GM19438 (cell line): ENCODE results near the gene TICAM2.

Experiments
- ATAC-seq: cut with Tn5 transposase; IDR thresholded peaks from one replicate; pipeline ENCODE4 v1.9.1; 2021; ENCODE audit warnings: low read depth; ENCODE audit not compliant: unreplicated experiment

Gene TICAM2

GRCh38 chr5:115611873-115612272 is 9.6 kb upstream of the TICAM2 start:
- ATAC-seq: no peak

- no peak for ATAC-seq
Measured at GRCh38 chr5:115607935-115608334, 5.7 kb upstream of the TICAM2 start.

GRCh38 chr5:115605436-115605835 is 3.2 kb upstream of the TICAM2 start:
- ATAC-seq: no peak

- ATAC-seq: peak; percentile 27
Measured at GRCh38 chr5:115602591-115603125, 379 bp upstream of the TICAM2 start.

GRCh38 chr5:115600766-115601165 is 1.5 kb downstream of the TICAM2 start:
- ATAC-seq: no peak

DNA sequence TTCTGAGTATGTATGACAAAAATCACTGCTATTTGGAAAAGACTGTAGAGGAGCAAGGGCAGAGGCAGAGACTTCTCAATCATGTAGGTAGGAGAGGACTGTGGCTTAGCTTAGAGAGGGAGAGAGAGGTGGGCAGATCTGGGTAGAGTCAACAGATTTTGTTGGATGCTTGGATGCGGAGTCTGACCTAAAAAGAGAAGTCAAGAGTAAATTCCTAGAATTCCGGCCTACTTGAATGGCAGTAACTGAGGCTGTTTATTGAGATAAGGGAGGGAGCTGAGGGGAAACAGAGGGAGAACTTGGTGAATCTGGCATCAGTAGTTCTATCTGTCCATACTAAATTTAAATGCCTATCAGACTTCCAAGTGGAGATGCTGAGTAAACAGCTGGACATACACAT is 2.4 kb downstream of the TICAM2 start:
- no peak for ATAC-seq

GRCh38 chr5:115599502-115599901 is 2.8 kb downstream of the TICAM2 start:
- no peak for ATAC-seq

DNA sequence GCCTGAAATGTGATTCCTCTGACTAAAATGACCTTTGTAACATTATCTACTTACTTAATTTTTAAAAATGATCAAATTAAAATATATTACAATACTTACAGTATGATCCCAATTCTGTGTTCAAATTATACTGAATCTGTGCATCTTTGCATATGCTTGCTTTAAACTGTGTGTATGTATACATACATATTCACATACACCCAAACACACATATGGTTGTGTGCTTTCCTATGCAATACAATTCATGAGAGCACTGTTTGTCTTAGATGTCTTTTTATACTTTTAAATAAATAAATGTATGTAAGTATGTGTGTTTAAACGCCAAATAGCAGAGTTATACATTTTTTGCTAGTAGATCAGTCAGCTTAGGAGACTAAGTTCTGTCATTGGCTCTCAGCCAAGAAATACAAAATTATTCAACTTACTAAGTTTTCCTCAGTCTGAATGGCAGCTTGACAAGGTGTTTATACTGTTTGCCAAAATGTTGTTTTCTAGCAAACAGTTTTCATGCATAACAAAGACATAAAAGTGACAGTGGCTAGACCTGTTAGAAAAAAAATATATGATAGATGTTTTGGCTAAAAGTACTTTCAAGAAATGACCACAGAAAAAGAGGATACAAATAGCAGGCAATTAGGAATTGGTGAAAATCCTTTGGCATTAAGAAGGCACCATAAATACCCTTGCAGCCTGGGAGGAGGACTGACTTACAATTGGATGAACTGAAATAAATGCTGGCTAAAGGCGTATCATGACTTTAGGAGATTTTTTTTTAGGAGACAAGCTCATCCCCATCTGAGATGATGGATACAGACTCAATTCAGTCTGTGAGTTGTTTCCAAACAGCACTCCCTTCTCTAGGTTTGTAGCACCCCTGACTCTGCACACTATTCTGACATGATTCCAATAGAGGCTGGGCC is 7.9 kb downstream of the TICAM2 start:
- no peak for ATAC-seq

- ATAC-seq: no peak
Measured at GRCh38 chr5:115589043-115589442, 13.2 kb downstream of the TICAM2 start.

DNA sequence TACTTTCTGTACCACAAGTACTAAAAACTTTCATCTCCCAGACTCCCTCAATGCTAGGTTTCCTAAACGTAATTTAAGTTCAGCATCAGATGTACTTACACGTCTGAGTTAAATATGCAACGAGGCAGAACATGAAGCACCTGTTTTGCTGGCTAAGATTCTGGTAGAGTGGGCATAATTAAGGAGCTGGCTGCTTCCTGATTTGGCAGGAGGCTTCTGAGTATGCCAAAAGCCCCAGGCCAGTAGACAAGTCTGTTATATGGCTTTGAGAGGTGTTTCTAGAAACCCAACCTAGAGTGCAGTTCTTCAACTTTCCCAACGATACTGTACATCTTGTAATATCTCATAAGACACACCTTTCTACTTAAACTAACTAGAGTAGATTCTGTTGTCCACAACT is 13.6 kb downstream of the TICAM2 start:
- ATAC-seq: no peak

GRCh38 chr5:115586525-115587146 is 15.6 kb downstream of the TICAM2 start:
- ATAC-seq: no peak

DNA sequence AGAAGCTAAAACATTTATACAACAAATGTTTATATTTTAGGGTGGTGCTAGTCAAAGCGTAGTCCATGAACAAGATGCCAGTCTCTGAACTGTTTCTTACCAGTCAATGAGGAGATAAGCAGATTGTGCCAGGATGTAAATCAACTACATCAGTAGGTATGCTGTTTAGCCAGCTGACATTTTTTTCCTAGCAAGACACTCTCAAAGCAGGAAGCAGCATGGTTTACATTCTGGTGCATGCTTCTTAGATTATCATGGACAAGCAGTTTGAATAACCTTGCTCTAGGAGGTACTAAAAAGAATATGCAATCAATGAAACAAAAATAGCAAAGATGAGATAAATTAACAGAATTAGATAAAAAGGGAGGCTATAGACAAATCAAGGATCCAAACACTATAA is 17.0 kb downstream of the TICAM2 start:
- ATAC-seq: no peak

GRCh38 chr5:115584501-115584900 is 17.8 kb downstream of the TICAM2 start:
- no peak for ATAC-seq

DNA sequence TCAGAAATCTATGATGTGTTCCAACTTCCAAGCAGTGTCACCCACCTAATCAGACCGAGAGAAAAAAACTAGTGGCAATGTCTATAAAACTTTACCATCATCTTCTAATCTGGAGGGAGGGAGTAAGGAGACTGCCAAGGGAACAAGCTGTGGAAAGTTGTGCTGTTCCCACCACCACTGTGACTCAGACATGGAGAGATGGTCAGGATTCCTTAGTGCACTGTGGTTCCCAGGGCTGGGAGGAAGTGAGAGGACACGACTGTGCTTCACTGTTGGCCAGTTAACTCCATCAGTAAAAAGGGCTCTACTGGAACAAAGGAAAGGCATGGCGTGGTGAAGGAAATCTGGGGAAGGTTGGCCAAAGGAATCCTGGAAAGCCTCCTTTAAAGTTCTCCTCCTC is 18.8 kb downstream of the TICAM2 start:
- no peak for ATAC-seq

DNA sequence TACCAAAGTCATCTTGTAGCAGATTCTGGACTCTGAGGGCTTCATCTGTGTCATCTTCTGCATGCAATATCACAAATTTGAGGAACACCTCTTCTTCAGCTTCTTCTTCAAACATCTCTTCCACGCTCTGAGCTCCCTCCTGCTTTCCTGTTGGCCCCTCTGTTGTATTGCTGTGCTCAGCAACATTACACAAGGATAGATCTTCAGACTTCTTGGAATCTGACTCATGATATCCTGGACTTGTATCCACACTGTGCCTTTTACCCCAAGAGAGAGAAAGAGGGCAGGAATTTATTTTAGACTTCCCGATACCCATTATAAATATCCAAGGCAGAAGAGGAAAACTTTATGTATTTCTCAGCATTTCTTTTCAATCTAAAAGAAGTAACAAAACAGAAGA is 21.3 kb downstream of the TICAM2 start:
- ATAC-seq: no peak

DNA sequence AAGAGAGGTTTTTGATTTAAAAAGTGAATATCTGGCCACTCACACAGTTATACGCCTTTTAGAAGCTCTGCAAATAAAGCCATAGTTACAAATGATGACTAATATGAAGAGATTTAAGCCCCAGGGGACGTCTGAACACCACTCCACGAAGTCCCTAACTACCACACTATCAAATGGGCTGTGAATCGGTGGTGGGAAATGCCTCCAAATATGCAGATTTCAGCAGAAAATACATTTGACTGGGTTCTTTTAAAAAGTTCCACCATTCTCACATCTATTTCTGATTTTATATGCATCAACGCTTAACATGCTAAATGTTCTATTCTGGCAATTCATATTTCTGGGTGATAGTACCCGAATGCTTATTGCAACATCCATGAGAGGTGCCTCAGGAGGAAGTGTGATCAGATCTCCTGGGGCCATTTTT is 22.5 kb downstream of the TICAM2 start:
- peak; percentile 45 for ATAC-seq

GRCh38 chr5:115579216-115579615 is 23.1 kb downstream of the TICAM2 start:
- ATAC-seq: no peak

- peak; percentile 65 for ATAC-seq
Measured at GRCh38 chr5:115578657-115579056, 23.6 kb downstream of the TICAM2 start.

GRCh38 chr5:115577741-115578140 is 24.5 kb downstream of the TICAM2 start:
- ATAC-seq: no peak

DNA sequence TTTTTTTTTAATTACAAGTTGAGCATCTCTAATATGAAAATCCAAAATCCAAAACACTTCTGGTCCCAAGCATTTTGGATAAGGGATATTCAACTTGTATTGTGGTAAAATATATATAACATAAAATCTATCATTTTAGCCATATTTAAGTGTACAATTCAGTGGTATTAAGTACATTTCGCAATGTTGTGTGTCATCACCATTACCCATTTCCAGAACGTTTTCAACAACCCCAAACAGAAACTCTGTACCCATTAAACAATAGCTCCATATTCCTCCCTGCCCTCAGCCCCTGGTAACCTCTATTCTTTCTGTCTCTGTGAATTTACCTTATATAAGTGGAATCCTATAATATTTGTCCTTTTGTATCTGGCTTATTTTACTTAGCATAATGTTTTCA is 24.9 kb downstream of the TICAM2 start:
- ATAC-seq: no peak

- ATAC-seq: no peak
Measured at GRCh38 chr5:115575167-115576070, 26.9 kb downstream of the TICAM2 start.
